Sigmoid colon (tissue), 7 donors: ENCODE data around the gene NRF1. TPM values are rescaled to one million over a fixed set of nuclear protein-coding genes. Genes with fewer than 3 reads are reported as not detected.

Experiments used
- DNase-seq: peaks from one replicate; pipeline ENCODE4 v3.0.0-alpha.2; 2019
- H3K27ac ChIP-seq, 4 donors: fragments of 200-600 bp; sonication (generic); one replicate each; pipeline ENCODE4 v1.5.1; 2016 to 2019; ENCODE audit warnings: mild to moderate bottlenecking in 1 of 4
- H3K27me3 ChIP-seq, 3 donors: fragments of 200-600 bp; sonication (generic); one replicate each; pipeline ENCODE4 v1.5.1; 2019; ENCODE audit warnings: mild to moderate bottlenecking in 1 of 3
- H3K36me3 ChIP-seq, 4 donors: fragments of 200-600 bp; sonication (generic); one replicate each; pipeline ENCODE4 v1.5.1; 2016 to 2019
- H3K4me1 ChIP-seq, 4 donors: fragments of 200-600 bp; sonication (generic); one replicate each; pipeline ENCODE4 v1.5.1; 2017 to 2019
- H3K4me3 ChIP-seq, 4 donors: fragments of 200-600 bp; sonication (generic); one replicate each; pipeline ENCODE4 v1.5.1; 2017 to 2019; ENCODE audit warnings: mild to moderate bottlenecking in 2 of 4, moderate library complexity in 1 of 4
- H3K9me3 ChIP-seq, 4 donors: fragments of 200-600 bp in 3 of 4; sonication (generic) in 3 of 4; one replicate each; pipeline versions ENCODE4 v1.5.1 to v1.6.1; 2013 to 2019
- EP300 ChIP-seq, 4 donors: sonication (generic); formaldehyde crosslinking; IDR thresholded peaks; one replicate each; pipeline ENCODE4 v1.6.1; 2017; ENCODE audit warnings: antibody characterized with exemption in 4 of 4
- POLR2A ChIP-seq, 2 donors: fragments of 450-650 bp; IDR thresholded peaks; one replicate each; pipeline ENCODE4 v1.6.1; 2016; ENCODE audit warnings: antibody characterized with exemption in 2 of 2, mild to moderate bottlenecking in 2 of 2, moderate library complexity in 2 of 2
- POLR2AphosphoS5 ChIP-seq, 4 donors: sonication (generic); formaldehyde crosslinking; IDR thresholded peaks; one replicate each; pipeline ENCODE4 v1.6.1; 2017; ENCODE audit warnings: antibody characterized with exemption in 4 of 4
- WGBS, 2 donors: extraction: QIAGEN DNeasy Blood & Tissue Kit; methylation state at CpG; one replicate each; pipeline ENCODE4 v1.1.7; 2013; 5-methylcytosine and 5-hydroxymethylcytosine counted together
- intact Hi-C: fragments of 100-400 bp; cut with DNase I; formaldehyde crosslinking; loops from one replicate; pipeline ENCODE4 v1.15.1; 2023
- polyA plus RNA-seq, 3 donors: library from polyadenylated mRNA; stranded (reverse); fragments of 200-250 nt; gene quantifications; one replicate each; pipeline ENCODE4 v1.2.3, GENCODE V29; 2013
- total RNA-seq, 4 donors: library from RNA; depleted of rRNA; stranded (reverse); fragments of >200 nt; gene quantifications; one replicate each; pipeline ENCODE4 v1.1.0, GENCODE V29; 2016
- TF ChIP-seq, protein P1 (sequence below), 4 experiments: fragments of 450-650 bp in 3 of 4; fragments of 200-600 bp in 1 of 4; IDR thresholded peaks; one replicate each; pipeline ENCODE4 v1.5.1; 2016 to 2019; ENCODE audit warnings: antibody characterized with exemption in 4 of 4, mild to moderate bottlenecking in 3 of 4, moderate library complexity in 2 of 4
- donor health status: healthy with polysubstance abuse.
- donor health status: Bipolar disorder and iron deficiency.
- donor health status: healthy.

The NRF1 gene
- total and polyA plus RNA-seq, 7 donors = 4.8 to 18.1 (median 15.0) TPM

- no peak for DNase-seq
- WGBS, 2 donors = 1% methylated on average over 76 of the region's 76 CpGs
- H3K9me3 ChIP-seq = no peaks in the 10 kb centered on the region
- intact Hi-C loops = no loop called here
- no peaks in the 10 kb centered on the region for H3K36me3 ChIP-seq
- no peak for TF ChIP-seq POLR2A (IDR thresholded peaks at IDR 0.05)
- H3K27me3 ChIP-seq = peaks cover 73 to 91% (median 79%) of the 10 kb centered on the region in 3 donors
- peak overlapping the region; percentile 2 to 48 (median 28) for H3K4me3 ChIP-seq
- H3K4me1 ChIP-seq = peaks cover 0 to 63% (median 60%) of the 10 kb centered on the region in 4 donors
- H3K27ac ChIP-seq = no peak overlapping the region
These were observed 168.2 kb downstream of the NRF1 start for GRCh38 chr7:129779602-129780256.

DNA sequence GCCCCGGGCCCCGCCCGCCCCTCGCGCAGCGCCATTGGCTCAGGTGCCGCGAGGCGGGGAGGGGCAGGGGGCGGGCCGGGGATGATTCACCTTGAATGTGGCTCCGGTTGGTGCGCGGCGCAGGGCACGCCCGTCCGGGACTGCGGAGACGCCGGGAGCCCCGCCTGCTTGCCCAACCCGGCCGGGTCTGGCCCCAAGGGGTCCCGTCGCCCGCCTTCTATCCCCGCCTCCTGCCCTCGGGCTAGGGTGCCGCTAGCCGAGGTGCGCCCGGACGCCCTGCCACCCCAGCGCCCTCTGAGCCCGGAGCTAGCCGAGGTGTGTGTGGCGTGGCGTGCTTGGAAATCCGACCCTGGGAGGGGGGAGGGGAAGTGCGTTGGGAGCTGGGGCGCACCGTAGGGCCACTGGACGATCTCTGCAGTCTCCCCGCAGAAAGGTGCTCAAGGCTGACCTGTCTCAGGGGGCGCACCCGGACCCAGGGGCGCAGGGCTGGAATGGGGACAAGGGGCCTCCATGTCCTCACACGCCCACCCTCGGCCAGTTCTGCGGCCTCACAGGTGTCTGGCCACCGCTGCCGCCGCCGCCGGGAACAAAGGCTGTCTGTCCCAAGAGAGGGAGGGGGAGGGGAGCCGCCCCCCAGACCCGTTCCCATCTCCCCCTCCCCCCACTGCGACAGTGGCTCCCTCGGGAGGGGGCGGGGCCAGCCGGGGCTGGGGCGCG, 168.9 kb downstream of the NRF1 start:
- 1% methylated on average over 64 of the region's 64 CpGs for WGBS, 2 donors
- Histone ChIP-seq H3K27ac (no peak overlapping the region), H3K4me1 (peaks cover 0 to 70% (median 67%) of the 10 kb centered on the region in 4 donors)

DNA sequence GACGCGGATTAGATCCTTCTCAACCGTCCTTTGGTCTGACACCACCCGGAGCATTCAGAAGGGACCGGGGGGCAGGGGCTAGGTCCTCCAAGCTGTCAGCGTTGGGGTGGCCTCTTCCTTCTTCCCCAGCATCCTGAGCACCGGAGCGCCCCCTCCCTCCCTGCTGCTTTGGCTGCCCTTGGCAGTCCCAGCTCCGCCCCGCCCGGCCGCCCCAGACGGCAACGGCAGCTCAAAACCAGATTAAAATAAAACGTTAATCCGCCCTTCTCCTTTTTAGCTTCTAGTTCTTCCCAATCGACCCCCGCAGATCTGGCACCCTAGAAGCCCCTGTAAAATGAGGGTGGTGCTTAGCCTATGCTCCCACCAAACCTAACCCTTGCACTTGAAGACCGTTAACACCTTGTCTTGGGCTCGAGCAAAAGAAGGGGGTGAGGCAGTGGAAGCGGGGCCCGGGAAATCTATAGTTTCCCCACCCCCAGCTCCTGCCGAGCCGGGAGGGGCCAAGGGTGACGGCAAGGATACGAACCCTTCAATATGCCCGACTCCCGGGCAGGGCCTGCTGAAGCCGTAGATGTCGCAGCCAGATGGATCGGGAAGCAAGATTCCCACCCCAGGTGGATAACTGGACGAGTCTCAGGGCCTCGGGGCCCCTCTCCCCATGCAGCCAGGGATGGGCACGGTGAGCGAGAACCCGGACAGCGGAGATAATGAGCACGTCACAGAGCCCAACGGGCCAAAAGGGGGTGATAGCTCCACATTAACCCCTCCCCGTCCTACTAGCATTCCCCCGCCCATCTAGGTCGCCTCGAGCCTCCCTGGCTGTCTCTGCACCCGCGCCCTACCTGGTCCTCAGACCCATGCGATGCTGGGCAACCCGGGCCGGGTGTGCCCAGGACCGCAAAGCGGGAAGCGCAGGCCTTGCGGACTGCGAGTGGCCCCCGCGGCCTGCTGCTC, 169.7 kb downstream of the NRF1 start:
- H3K4me3 ChIP-seq = peak overlapping the region in 2 of 4 donors; percentile 33 to 48
- TF ChIP-seq EP300 (IDR thresholded peaks at IDR 0.05) (no peak), POLR2AphosphoS5 (IDR thresholded peaks at IDR 0.05) (no peak), POLR2A (IDR thresholded peaks at IDR 0.05) (no peak)
- TF ChIP-seq, protein P1, sequence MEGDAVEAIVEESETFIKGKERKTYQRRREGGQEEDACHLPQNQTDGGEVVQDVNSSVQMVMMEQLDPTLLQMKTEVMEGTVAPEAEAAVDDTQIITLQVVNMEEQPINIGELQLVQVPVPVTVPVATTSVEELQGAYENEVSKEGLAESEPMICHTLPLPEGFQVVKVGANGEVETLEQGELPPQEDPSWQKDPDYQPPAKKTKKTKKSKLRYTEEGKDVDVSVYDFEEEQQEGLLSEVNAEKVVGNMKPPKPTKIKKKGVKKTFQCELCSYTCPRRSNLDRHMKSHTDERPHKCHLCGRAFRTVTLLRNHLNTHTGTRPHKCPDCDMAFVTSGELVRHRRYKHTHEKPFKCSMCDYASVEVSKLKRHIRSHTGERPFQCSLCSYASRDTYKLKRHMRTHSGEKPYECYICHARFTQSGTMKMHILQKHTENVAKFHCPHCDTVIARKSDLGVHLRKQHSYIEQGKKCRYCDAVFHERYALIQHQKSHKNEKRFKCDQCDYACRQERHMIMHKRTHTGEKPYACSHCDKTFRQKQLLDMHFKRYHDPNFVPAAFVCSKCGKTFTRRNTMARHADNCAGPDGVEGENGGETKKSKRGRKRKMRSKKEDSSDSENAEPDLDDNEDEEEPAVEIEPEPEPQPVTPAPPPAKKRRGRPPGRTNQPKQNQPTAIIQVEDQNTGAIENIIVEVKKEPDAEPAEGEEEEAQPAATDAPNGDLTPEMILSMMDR (IDR thresholded peaks at IDR 0.05) = no peak

More for the DNA sequence above, 168.9 kb downstream of the NRF1 start:
- Histone ChIP-seq H3K36me3 (no peaks in the 10 kb centered on the region), H3K4me3 (peak overlapping the region; percentile 2 to 48 (median 28)), H3K9me3 (no peaks in the 10 kb centered on the region), H3K27me3 (peaks cover 79 to 98% (median 86%) of the 10 kb centered on the region in 3 donors)
- intact Hi-C loops = no loop called here
- no peak for TF ChIP-seq POLR2A (IDR thresholded peaks at IDR 0.05)
- TF ChIP-seq EP300 (IDR thresholded peaks at IDR 0.05) = no peak
- no peak for TF ChIP-seq POLR2AphosphoS5 (IDR thresholded peaks at IDR 0.05)
- TF ChIP-seq, protein P1 (IDR thresholded peaks at IDR 0.05) = no peak
- DNase-seq = no peak

DNA sequence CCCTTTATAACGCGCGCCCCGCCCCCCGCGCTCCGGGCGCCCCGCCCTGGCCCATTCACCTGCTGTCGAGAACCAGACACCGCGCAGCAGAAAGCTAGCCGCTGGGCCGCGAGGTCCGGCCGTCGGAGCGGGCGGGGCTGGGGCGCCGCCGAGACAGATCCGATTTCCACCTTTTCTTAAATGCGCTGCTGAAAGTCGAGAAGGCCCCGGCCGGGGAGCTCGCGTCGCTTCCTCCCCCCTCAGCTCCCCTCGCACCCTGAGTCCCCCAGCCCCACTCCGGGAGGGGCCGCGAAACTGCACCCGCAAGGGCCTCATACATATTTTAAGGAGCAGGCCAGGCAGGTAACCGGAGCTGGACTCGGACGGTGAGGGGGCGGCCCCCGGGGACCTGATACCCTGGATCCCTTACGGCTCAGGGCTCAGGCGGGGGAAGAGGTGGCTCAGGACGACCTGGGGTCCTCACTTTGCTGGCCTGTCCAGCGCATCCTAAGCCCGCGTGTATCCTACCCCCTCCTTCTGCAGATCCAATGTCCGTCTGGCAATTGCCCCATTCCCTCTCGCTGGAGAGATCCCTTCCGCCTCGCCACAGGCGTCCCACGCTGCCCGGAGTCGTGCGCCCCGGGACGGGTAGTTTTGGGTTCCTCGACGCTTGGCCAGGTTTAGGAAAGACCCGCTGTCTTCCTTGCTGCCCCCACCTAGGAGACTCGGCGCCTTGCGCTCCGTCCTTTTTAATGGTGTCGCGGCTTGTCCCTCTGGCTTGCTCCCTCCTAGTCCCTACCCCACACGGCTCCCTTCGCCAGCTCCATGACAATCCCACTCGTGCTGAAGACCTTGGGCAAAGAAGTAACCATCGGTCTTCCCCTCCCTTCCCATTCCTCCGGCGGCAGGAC, 170.7 kb downstream of the NRF1 start:
- H3K4me3 ChIP-seq = no peak overlapping the region
- H3K27me3 ChIP-seq = peaks cover 84 to 100% (median 100%) of the 10 kb centered on the region in 3 donors
- DNase-seq = no peak
- no peak for TF ChIP-seq POLR2AphosphoS5 (IDR thresholded peaks at IDR 0.05)
- TF ChIP-seq, protein P1 (IDR thresholded peaks at IDR 0.05) = no peak
- H3K36me3 ChIP-seq = no peaks in the 10 kb centered on the region
- H3K27ac ChIP-seq = no peak overlapping the region
- peaks cover 0 to 77% (median 75%) of the 10 kb centered on the region in 4 donors for H3K4me1 ChIP-seq
- WGBS, 2 donors = 2 to 4% methylated on average over 73 of the region's 73 CpGs
- no peaks in the 10 kb centered on the region for H3K9me3 ChIP-seq
- intact Hi-C loops = no loop called here

More for the DNA sequence above, 169.7 kb downstream of the NRF1 start:
- Histone ChIP-seq H3K36me3 (no peaks in the 10 kb centered on the region), H3K9me3 (no peaks in the 10 kb centered on the region), H3K27ac (no peak overlapping the region), H3K27me3 (peaks cover 84 to 100% (median 94%) of the 10 kb centered on the region in 3 donors), H3K4me1 (peaks cover 0 to 77% (median 75%) of the 10 kb centered on the region in 4 donors)
- intact Hi-C loops = no loop called here
- no peak for DNase-seq
- 1 to 3% methylated on average over 55 of the region's 55 CpGs for WGBS, 2 donors
